Measurements from ENCODE around the gene FARSA.

DNA sequence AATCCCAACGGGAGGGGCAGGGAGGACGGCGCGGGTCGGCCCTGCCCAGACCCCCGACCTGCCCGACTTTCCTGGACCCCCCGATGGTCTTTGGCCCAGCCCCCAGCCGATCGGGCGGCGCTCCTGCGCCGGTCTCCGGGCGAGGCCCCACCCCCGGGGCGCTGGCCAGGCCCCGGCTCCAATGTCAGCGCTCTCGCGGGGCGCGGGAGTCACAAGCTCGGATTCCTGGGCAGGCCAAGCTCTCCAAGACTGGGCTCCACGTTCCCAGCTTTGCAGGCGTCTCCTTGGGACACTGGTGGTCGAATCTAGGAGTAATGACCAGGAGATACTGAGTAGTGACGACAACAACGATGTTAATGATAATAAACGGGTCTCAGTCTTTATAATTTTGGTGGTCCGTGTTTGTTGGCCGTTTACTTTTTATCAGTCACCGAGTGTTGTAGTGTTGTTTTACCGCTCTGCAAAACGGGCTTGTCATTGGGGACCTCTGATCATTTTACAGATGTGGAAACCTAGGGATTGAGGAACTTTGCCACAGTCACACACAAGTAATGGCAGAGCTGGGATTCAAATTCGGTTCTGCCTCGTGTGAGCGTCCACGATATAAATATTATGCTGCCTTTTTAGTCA is 12.7 kb upstream of the FARSA start:
- TF ChIP-seq, protein P1, sequence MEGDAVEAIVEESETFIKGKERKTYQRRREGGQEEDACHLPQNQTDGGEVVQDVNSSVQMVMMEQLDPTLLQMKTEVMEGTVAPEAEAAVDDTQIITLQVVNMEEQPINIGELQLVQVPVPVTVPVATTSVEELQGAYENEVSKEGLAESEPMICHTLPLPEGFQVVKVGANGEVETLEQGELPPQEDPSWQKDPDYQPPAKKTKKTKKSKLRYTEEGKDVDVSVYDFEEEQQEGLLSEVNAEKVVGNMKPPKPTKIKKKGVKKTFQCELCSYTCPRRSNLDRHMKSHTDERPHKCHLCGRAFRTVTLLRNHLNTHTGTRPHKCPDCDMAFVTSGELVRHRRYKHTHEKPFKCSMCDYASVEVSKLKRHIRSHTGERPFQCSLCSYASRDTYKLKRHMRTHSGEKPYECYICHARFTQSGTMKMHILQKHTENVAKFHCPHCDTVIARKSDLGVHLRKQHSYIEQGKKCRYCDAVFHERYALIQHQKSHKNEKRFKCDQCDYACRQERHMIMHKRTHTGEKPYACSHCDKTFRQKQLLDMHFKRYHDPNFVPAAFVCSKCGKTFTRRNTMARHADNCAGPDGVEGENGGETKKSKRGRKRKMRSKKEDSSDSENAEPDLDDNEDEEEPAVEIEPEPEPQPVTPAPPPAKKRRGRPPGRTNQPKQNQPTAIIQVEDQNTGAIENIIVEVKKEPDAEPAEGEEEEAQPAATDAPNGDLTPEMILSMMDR (IDR thresholded peaks at IDR 0.05; ENCODE audit: low read depth, low read length), result no peak
- TF ChIP-seq EZH2phosphoT487 (IDR thresholded peaks at IDR 0.05; ENCODE audit: low read depth), result no peak
